Measurements from ENCODE around the gene PRKAB1. TPM values are rescaled to one million over a fixed set of nuclear protein-coding genes. Genes with fewer than 3 reads are reported as not detected.
A peak's percentile ranks its signal among the peaks of the same experiment; 100 is the strongest.

Gene PRKAB1
- total and polyA plus RNA-seq, 9 of the 15 experiments (the other 6 are each of a cell fraction or from before 2014, with no cell fraction given): 32.6 to 94.2 (median 63.8) TPM

DNA sequence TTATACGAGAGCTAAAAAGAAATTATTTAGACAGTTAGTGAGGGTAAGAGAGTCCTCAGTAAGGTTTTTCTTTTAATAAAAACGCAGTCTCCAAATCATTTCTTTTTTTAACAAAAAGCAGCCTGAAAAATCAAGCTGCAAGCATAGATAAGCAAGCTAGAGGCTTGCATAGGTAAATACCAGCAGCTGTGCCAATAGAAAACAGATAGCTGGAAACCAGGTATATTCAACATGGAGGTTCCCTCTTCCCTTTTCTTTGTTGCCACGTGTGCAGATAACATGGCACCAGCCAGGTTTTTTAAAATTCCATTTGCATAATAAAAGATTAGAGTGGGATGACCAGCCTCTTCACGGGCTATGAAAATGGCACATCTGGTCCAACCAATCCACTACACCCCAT, 6.1 kb upstream of the PRKAB1 start (continued):
- TF ChIP-seq, protein P1, sequence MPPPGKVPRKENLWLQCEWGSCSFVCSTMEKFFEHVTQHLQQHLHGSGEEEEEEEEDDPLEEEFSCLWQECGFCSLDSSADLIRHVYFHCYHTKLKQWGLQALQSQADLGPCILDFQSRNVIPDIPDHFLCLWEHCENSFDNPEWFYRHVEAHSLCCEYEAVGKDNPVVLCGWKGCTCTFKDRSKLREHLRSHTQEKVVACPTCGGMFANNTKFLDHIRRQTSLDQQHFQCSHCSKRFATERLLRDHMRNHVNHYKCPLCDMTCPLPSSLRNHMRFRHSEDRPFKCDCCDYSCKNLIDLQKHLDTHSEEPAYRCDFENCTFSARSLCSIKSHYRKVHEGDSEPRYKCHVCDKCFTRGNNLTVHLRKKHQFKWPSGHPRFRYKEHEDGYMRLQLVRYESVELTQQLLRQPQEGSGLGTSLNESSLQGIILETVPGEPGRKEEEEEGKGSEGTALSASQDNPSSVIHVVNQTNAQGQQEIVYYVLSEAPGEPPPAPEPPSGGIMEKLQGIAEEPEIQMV (tag; conservative IDR thresholded peaks at IDR 0.05; ENCODE audit: low read depth): no peak
- TF ChIP-seq MIER1 (IDR thresholded peaks at IDR 0.05; ENCODE audit: low read depth): no peak
- no peak for TF ChIP-seq ZNF282 (CRISPR knock-in tag; IDR thresholded peaks at IDR 0.05)
- TF ChIP-seq, protein P2, sequence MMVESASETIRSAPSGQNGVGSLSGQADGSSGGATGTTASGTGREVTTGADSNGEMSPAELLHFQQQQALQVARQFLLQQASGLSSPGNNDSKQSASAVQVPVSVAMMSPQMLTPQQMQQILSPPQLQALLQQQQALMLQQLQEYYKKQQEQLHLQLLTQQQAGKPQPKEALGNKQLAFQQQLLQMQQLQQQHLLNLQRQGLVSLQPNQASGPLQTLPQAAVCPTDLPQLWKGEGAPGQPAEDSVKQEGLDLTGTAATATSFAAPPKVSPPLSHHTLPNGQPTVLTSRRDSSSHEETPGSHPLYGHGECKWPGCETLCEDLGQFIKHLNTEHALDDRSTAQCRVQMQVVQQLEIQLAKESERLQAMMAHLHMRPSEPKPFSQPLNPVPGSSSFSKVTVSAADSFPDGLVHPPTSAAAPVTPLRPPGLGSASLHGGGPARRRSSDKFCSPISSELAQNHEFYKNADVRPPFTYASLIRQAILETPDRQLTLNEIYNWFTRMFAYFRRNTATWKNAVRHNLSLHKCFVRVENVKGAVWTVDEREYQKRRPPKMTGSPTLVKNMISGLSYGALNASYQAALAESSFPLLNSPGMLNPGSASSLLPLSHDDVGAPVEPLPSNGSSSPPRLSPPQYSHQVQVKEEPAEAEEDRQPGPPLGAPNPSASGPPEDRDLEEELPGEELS (CRISPR knock-in tag; IDR thresholded peaks at IDR 0.05; ENCODE audit: borderline replicate concordance): no peak
- no peak for TF ChIP-seq ZNF764 (CRISPR knock-in tag; IDR thresholded peaks at IDR 0.05; ENCODE audit: low read depth)
- TF ChIP-seq SMARCA5 (IDR thresholded peaks at IDR 0.05): no peak
- no peak for TF ChIP-seq SLC30A9 (CRISPR knock-in tag; IDR thresholded peaks at IDR 0.05)
- TF ChIP-seq FIP1L1 (IDR thresholded peaks at IDR 0.05; ENCODE audit: low read depth, low read length, poor library complexity, severe bottlenecking): no peak
- TF ChIP-seq, protein P3, sequence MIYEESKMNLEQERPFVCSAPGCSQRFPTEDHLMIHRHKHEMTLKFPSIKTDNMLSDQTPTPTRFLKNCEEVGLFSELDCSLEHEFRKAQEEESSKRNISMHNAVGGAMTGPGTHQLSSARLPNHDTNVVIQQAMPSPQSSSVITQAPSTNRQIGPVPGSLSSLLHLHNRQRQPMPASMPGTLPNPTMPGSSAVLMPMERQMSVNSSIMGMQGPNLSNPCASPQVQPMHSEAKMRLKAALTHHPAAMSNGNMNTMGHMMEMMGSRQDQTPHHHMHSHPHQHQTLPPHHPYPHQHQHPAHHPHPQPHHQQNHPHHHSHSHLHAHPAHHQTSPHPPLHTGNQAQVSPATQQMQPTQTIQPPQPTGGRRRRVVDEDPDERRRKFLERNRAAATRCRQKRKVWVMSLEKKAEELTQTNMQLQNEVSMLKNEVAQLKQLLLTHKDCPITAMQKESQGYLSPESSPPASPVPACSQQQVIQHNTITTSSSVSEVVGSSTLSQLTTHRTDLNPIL (CRISPR knock-in tag; IDR thresholded peaks at IDR 0.05): no peak
- TF ChIP-seq ZNF133 (CRISPR knock-in tag; IDR thresholded peaks at IDR 0.05): no peak
- TF ChIP-seq JUND (IDR thresholded peaks at IDR 0.05; ENCODE audit: borderline replicate concordance, low read depth, low read length): no peak
- TF ChIP-seq JUND (tag; IDR thresholded peaks at IDR 0.05; ENCODE audit: borderline replicate concordance, low read depth, low read length): no peak
- TF ChIP-seq, protein P4, sequence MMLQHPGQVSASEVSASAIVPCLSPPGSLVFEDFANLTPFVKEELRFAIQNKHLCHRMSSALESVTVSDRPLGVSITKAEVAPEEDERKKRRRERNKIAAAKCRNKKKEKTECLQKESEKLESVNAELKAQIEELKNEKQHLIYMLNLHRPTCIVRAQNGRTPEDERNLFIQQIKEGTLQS (IDR thresholded peaks at IDR 0.05): no peak
- TF ChIP-seq, protein P4 (CRISPR knock-in tag; conservative IDR thresholded peaks at IDR 0.05): no peak
- TF ChIP-seq RFX5 (IDR thresholded peaks at IDR 0.05; ENCODE audit: low read depth, low read length): no peak
- TF ChIP-seq HLTF (IDR thresholded peaks at IDR 0.05): no peak
- no peak for TF ChIP-seq SMAD3 (CRISPR knock-in tag; conservative IDR thresholded peaks at IDR 0.05)
- no peak for TF ChIP-seq BCOR (IDR thresholded peaks at IDR 0.05)
- TF ChIP-seq, protein P5, sequence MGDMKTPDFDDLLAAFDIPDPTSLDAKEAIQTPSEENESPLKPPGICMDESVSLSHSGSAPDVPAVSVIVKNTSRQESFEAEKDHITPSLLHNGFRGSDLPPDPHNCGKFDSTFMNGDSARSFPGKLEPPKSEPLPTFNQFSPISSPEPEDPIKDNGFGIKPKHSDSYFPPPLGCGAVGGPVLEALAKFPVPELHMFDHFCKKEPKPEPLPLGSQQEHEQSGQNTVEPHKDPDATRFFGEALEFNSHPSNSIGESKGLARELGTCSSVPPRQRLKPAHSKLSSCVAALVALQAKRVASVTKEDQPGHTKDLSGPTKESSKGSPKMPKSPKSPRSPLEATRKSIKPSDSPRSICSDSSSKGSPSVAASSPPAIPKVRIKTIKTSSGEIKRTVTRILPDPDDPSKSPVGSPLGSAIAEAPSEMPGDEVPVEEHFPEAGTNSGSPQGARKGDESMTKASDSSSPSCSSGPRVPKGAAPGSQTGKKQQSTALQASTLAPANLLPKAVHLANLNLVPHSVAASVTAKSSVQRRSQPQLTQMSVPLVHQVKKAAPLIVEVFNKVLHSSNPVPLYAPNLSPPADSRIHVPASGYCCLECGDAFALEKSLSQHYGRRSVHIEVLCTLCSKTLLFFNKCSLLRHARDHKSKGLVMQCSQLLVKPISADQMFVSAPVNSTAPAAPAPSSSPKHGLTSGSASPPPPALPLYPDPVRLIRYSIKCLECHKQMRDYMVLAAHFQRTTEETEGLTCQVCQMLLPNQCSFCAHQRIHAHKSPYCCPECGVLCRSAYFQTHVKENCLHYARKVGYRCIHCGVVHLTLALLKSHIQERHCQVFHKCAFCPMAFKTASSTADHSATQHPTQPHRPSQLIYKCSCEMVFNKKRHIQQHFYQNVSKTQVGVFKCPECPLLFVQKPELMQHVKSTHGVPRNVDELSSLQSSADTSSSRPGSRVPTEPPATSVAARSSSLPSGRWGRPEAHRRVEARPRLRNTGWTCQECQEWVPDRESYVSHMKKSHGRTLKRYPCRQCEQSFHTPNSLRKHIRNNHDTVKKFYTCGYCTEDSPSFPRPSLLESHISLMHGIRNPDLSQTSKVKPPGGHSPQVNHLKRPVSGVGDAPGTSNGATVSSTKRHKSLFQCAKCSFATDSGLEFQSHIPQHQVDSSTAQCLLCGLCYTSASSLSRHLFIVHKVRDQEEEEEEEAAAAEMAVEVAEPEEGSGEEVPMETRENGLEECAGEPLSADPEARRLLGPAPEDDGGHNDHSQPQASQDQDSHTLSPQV (IDR thresholded peaks at IDR 0.05): peak; percentile 54; the same call in 1 of the 2 replicates

Measured in K562 (cell line).